CD8-positive, alpha-beta memory T cell (primary cell): ENCODE measurements around the gene ROM1. TPM values are rescaled to one million over a fixed set of nuclear protein-coding genes. Genes with fewer than 3 reads are reported as not detected.
A peak's percentile ranks its signal among the peaks of the same experiment; 100 is the strongest.

Experiments
- CTCF ChIA-PET: fragments of 350-600 bp; sonication (Branson Sonifier 250); formaldehyde crosslinking; loops from one replicate; lab custom pipeline; 2021; ENCODE audit warnings: antibody characterized with exemption; lab: Charles Lee
- POLR2A ChIA-PET: fragments of 350-600 bp; sonication (Branson Sonifier 250); formaldehyde crosslinking; loops from one replicate; lab custom pipeline; 2021; ENCODE audit warnings: antibody characterized with exemption; lab: Charles Lee
- DNase-seq, 5 donors: peaks; one replicate each; pipeline versions ENCODE4 v3.0.0 to v3.0.0-alpha.2; 2020 to 2022; ENCODE audit warnings: mixed read lengths in 1 of 5
- H3K27ac ChIP-seq: one replicate; pipeline ENCODE4 v1.7.0; 2013; ENCODE audit warnings: low read depth, mild to moderate bottlenecking, low read length, moderate library complexity
- H3K27me3 ChIP-seq: 2 replicates; pipeline ENCODE4 v1.7.0; 2013; ENCODE audit warnings: low read length, mild to moderate bottlenecking; ENCODE audit not compliant: insufficient read depth, poor library complexity, severe bottlenecking
- H3K36me3 ChIP-seq: 2 replicates; pipeline ENCODE4 v1.7.0; 2013; ENCODE audit warnings: mild to moderate bottlenecking, low read length, moderate library complexity; ENCODE audit not compliant: insufficient read depth
- H3K4me1 ChIP-seq: 2 replicates; pipeline ENCODE4 v1.7.0; 2013; ENCODE audit warnings: mild to moderate bottlenecking, low read length, moderate library complexity; ENCODE audit not compliant: insufficient read depth
- H3K4me3 ChIP-seq: 2 replicates; pipeline ENCODE4 v1.7.0; 2013; ENCODE audit warnings: mild to moderate bottlenecking, low read length
- H3K9me3 ChIP-seq: 2 replicates; pipeline ENCODE4 v1.7.0; 2013; ENCODE audit warnings: mild to moderate bottlenecking, low read length
- H3K27ac Mint-ChIP-seq, 8 donors: one replicate each; pipeline ENCODE4 v1.8.0; 2020 to 2021; ENCODE audit warnings: mixed read lengths in 8 of 8, mild to moderate bottlenecking in 6 of 8, inconsistent platforms in 3 of 8, moderate library complexity in 3 of 8
- H3K27me3 Mint-ChIP-seq, 2 donors: one replicate each; pipeline ENCODE4 v1.8.0; 2020 to 2021; ENCODE audit warnings: mixed read lengths in 2 of 2, mild to moderate bottlenecking in 1 of 2, moderate library complexity in 1 of 2
- H3K36me3 Mint-ChIP-seq, 3 donors: one replicate each; pipeline ENCODE4 v1.8.0; 2020 to 2021; ENCODE audit warnings: mixed read lengths in 3 of 3, inconsistent platforms in 1 of 3, mild to moderate bottlenecking in 1 of 3
- H3K4me1 Mint-ChIP-seq, 3 donors: one replicate each; pipeline ENCODE4 v1.8.0; 2020 to 2021; ENCODE audit warnings: mixed read lengths in 3 of 3, inconsistent platforms in 1 of 3, mild to moderate bottlenecking in 1 of 3
- H3K4me3 Mint-ChIP-seq, 7 donors: one replicate each; pipeline ENCODE4 v1.8.0; 2020 to 2021; ENCODE audit warnings: mixed read lengths in 7 of 7, mild to moderate bottlenecking in 6 of 7, moderate library complexity in 4 of 7, inconsistent platforms in 2 of 7
- H3K9me3 Mint-ChIP-seq, 5 donors: one replicate each; pipeline ENCODE4 v1.8.0; 2020 to 2022; ENCODE audit warnings: mixed read lengths in 5 of 5, mild to moderate bottlenecking in 3 of 5, moderate library complexity in 2 of 5, inconsistent platforms in 1 of 5
- polyA plus RNA-seq: library from polyadenylated mRNA; unstranded; fragments of 300-500 nt; fragmentation: Illumina TruSeq; gene quantifications from one replicate; pipeline ENCODE4 v1.2.3, GENCODE V29; 2021
- total RNA-seq, 2 experiments: library from RNA; stranded (reverse); gene quantifications; one replicate each; pipeline ENCODE4 v1.2.3, GENCODE V29; 2021

Gene ROM1
- total and polyA plus RNA-seq, 3 experiments from 2014 or later, result 1.7 to 5.3 (median 4.9) TPM

DNA sequence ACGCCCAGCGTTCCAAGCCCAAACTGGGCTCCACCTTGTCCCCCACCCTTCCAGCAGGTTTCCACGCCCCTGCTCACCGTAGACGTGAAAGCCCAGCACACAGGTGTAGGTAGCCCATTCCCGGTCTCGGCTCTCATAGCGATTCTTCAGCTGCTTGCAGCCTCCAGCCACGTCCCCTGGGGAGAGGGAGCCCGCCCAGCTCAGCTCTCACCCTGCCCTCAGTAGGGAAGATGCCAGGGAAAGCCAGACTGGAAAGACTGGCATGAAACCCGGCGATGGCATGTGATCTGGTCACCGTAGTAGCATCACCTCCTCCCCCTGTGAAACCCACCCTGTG, 10.0 kb upstream of the ROM1 start:
- peak overlapping the region in 7 of 8 donors; percentile 48 to 87 (median 82) for H3K27ac Mint-ChIP-seq
- peaks cover 44 to 67% (median 52%) of the 10 kb centered on the region in 3 donors for H3K4me1 Mint-ChIP-seq

DNA sequence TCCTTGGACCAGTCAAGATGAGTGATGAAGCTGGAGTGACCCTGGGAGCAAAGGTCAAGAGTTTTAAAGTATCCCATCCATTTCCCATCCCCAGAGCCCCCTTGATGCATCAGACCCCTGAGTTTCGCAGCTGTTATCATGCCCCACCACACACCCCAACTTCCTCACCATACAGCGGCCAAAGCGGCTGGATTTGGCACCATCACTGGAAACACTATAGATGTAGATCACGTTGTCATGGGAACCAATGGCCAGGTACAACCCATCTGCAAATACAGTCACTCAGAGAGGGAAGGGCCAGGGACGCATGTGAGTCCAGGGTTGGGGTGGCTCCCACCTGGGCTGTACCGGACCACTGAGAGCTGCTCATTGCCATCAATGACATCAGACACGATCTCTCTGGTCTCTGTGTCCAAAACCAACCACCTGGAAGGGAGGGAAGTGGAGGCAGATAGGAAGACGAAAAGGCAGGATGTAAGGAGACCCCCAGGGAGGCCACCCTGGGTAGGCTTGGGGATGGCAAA, 9.2 kb upstream of the ROM1 start:
- peaks cover 36 to 65% (median 47%) of the 10 kb centered on the region in 3 donors for H3K4me1 Mint-ChIP-seq
- H3K9me3 Mint-ChIP-seq, result no peaks in the 10 kb centered on the region
- peaks cover 11 to 80% (median 20%) of the 10 kb centered on the region in 3 donors for H3K36me3 Mint-ChIP-seq
- POLR2A ChIA-PET, result interaction anchor here (0.6 to 1.0 kb wide), 3 partner anchors 12 to 242 kb away, joined by 3 to 8 read pairs (median 3); partner anchors contain the start of gene TUT1
- Histone ChIP-seq H3K27me3 (no peaks in the 10 kb centered on the region), H3K4me3 (no peak overlapping the region), H3K9me3 (no peaks in the 10 kb centered on the region), H3K36me3 (peaks cover 38% of the 10 kb centered on the region), H3K4me1 (peaks cover 11% of the 10 kb centered on the region), H3K27ac (no peak overlapping the region)
- peak overlapping the region in 6 of 8 donors; percentile 5 to 87 (median 83) for H3K27ac Mint-ChIP-seq
- peaks cover 0 to 3% of the 10 kb centered on the region in 2 donors for H3K27me3 Mint-ChIP-seq
- H3K4me3 Mint-ChIP-seq, result peak overlapping the region in 6 of 7 donors; percentile 35 to 88 (median 74)
- CTCF ChIA-PET, result interaction anchor here (0.6 to 2.6 kb wide), 2 partner anchors 12 to 70 kb away, joined by 4 to 12 read pairs; partner anchors contain the start of gene TUT1
- DNase-seq, result no peak

More for the DNA sequence above, 10.0 kb upstream of the ROM1 start:
- H3K4me3 ChIP-seq, result no peak overlapping the region
- H3K4me1 ChIP-seq, result peaks cover 19% of the 10 kb centered on the region
- CTCF ChIA-PET, result interaction anchor here (2.6 kb wide), 1 partner anchor 11 kb away, joined by 12 read pairs; the partner anchor contains the start of gene TUT1
- POLR2A ChIA-PET, result interaction anchor here (0.6 to 2.6 kb wide), 3 partner anchors 9 to 242 kb away, joined by 3 to 24 read pairs (median 3); partner anchors contain the start of genes EML3, ROM1 and TUT1
- no peaks in the 10 kb centered on the region for H3K9me3 Mint-ChIP-seq
- H3K27ac ChIP-seq, result no peak overlapping the region
- peaks cover 16 to 82% (median 23%) of the 10 kb centered on the region in 3 donors for H3K36me3 Mint-ChIP-seq
- no peak for DNase-seq
- no peaks in the 10 kb centered on the region for H3K27me3 ChIP-seq
- peaks cover 0 to 5% of the 10 kb centered on the region in 2 donors for H3K27me3 Mint-ChIP-seq
- H3K36me3 ChIP-seq, result peaks cover 37% of the 10 kb centered on the region
- H3K4me3 Mint-ChIP-seq, result peak overlapping the region; percentile 35 to 88 (median 72)
- no peaks in the 10 kb centered on the region for H3K9me3 ChIP-seq

GRCh38 chr11:62604460-62605120, 8.5 kb upstream of the ROM1 start:
- POLR2A ChIA-PET, result interaction anchor here (0.6 kb wide), 1 partner anchor 19 kb away, joined by 8 read pairs; no protein-coding TSS in a partner anchor
- Mint-ChIP-seq H3K4me3 (no peak overlapping the region), H3K9me3 (no peaks in the 10 kb centered on the region), H3K27ac (peak overlapping the region in 3 of 8 donors; percentile 13 to 86 (median 64)), H3K36me3 (peaks cover 5 to 80% (median 18%) of the 10 kb centered on the region in 3 donors), H3K27me3 (peaks cover 0 to 3% of the 10 kb centered on the region in 2 donors), H3K4me1 (peaks cover 36 to 65% (median 43%) of the 10 kb centered on the region in 3 donors)
- CTCF ChIA-PET, result interaction anchor here (0.6 to 2.6 kb wide), 2 partner anchors 12 to 69 kb away, joined by 4 to 12 read pairs; partner anchors contain the start of gene TUT1
- no peak overlapping the region for H3K4me3 ChIP-seq
- no peaks in the 10 kb centered on the region for H3K27me3 ChIP-seq
- H3K9me3 ChIP-seq, result no peaks in the 10 kb centered on the region
- H3K27ac ChIP-seq, result no peak overlapping the region
- H3K4me1 ChIP-seq, result peaks cover 11% of the 10 kb centered on the region
- DNase-seq, result no peak
- H3K36me3 ChIP-seq, result peaks cover 44% of the 10 kb centered on the region

DNA sequence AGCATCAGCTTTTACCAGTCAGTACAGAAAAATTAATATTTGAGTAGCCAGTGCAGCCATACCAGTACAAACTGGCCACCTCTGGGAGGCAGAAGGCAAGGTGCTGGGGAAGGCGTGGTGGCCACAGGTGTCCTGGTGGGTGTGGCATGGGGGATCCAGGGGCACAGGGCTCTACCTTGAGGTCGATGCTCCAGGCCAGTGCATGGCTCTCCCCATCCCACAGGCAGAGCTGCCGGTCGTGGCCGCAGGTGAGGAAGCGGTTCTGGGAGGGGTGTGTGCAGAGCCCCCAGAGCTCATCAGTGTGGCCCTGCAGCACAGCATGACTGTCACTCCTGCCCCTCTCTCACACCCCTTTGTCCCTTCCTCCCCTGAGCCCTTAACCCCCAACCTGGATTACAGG, 7.6 kb upstream of the ROM1 start:
- Mint-ChIP-seq H3K4me1 (peaks cover 35 to 65% (median 40%) of the 10 kb centered on the region in 3 donors), H3K4me3 (peak overlapping the region in 1 of 7 donors; percentile 56), H3K27me3 (peaks cover 0 to 2% of the 10 kb centered on the region in 2 donors), H3K27ac (no peak overlapping the region), H3K9me3 (no peaks in the 10 kb centered on the region), H3K36me3 (peaks cover 5 to 80% (median 12%) of the 10 kb centered on the region in 3 donors)
- ChIA-PET CTCF (interaction anchor here (0.7 to 1.7 kb wide), 2 partner anchors 11 to 14 kb away, joined by 3 to 4 read pairs; no protein-coding TSS in a partner anchor), POLR2A (no interaction called here)
- Histone ChIP-seq H3K4me1 (peaks cover 11% of the 10 kb centered on the region), H3K27ac (no peak overlapping the region), H3K27me3 (no peaks in the 10 kb centered on the region), H3K4me3 (no peak overlapping the region), H3K9me3 (no peaks in the 10 kb centered on the region), H3K36me3 (peaks cover 48% of the 10 kb centered on the region)
- DNase-seq, result no peak

DNA sequence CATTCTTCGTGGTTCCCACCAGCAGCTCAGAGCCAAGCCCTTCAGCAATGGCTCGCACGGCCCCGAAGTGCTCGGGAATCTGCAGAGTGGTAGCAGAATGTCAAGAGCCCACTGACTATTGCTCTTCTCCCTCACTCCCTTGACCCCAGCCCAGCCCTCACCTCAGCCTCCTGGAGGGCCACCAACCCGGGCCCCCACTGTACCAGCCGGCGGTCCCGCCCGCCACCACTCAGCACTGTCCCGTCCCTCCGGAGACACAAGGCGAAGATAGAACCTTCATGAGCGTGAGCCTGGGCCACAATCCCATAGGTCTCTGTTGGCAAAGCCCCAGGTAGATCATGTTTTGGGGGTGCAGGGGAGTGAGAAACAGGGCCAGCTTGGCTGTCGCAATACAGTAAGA, 7.2 kb upstream of the ROM1 start:
- Histone ChIP-seq H3K4me3 (no peak overlapping the region), H3K4me1 (peaks cover 15% of the 10 kb centered on the region), H3K27ac (no peak overlapping the region), H3K9me3 (no peaks in the 10 kb centered on the region), H3K27me3 (no peaks in the 10 kb centered on the region), H3K36me3 (peaks cover 51% of the 10 kb centered on the region)
- ChIA-PET POLR2A (no interaction called here), CTCF (interaction anchor here (1.7 kb wide), 1 partner anchor 12 kb away, joined by 4 read pairs; no protein-coding TSS in a partner anchor)
- H3K9me3 Mint-ChIP-seq, result no peaks in the 10 kb centered on the region
- H3K27me3 Mint-ChIP-seq, result peaks cover 0 to 2% of the 10 kb centered on the region in 2 donors
- H3K4me1 Mint-ChIP-seq, result peaks cover 36 to 66% (median 41%) of the 10 kb centered on the region in 3 donors
- DNase-seq, result no peak
- peak overlapping the region in 1 of 7 donors; percentile 56 for H3K4me3 Mint-ChIP-seq
- no peak overlapping the region for H3K27ac Mint-ChIP-seq
- H3K36me3 Mint-ChIP-seq, result peaks cover 5 to 79% (median 12%) of the 10 kb centered on the region in 3 donors

DNA sequence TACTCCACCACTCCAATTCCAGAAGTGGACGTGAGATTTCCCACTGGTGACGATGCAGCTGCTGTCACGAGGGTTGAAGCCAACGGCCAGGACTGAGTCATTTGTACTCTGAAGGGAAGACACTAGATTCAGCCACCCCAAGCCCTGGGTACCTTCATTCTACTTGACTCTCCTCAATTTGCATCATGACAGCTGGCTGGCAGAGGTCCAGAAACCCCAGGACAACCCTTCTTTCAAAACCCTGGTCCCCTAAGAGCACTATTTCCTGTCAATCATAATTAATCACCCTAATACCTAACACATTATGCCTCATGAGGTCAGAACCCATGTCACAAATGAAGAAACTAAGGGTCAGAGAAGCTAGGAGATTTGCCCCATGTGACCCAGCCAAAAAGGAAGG, 5.3 kb upstream of the ROM1 start:
- peak overlapping the region in 1 of 7 donors; percentile 74 for H3K4me3 Mint-ChIP-seq
- Histone ChIP-seq H3K36me3 (peaks cover 51% of the 10 kb centered on the region), H3K9me3 (no peaks in the 10 kb centered on the region), H3K4me1 (peaks cover 25% of the 10 kb centered on the region), H3K27ac (no peak overlapping the region), H3K4me3 (no peak overlapping the region), H3K27me3 (no peaks in the 10 kb centered on the region)
- peak overlapping the region in 1 of 8 donors; percentile 49 for H3K27ac Mint-ChIP-seq
- H3K36me3 Mint-ChIP-seq, result peaks cover 5 to 74% (median 12%) of the 10 kb centered on the region in 3 donors
- no peaks in the 10 kb centered on the region for H3K27me3 Mint-ChIP-seq
- H3K9me3 Mint-ChIP-seq, result no peaks in the 10 kb centered on the region
- no peak for DNase-seq
- ChIA-PET POLR2A (interaction anchor here (0.8 kb wide), 1 partner anchor 15 kb away, joined by 3 read pairs; no protein-coding TSS in a partner anchor), CTCF (interaction anchor here (1.6 kb wide), 1 partner anchor 16 kb away, joined by 8 read pairs; the partner anchor contains the start of gene TUT1)
- peaks cover 40 to 71% (median 47%) of the 10 kb centered on the region in 3 donors for H3K4me1 Mint-ChIP-seq

- POLR2A ChIA-PET, result interaction anchor here (0.8 to 5.4 kb wide), 2 partner anchors 16 to 17 kb away, joined by 3 to 32 read pairs; partner anchors contain the start of gene TUT1
- H3K36me3 ChIP-seq, result peaks cover 46% of the 10 kb centered on the region
Measured at GRCh38 chr11:62608776-62609175, 4.3 kb upstream of the ROM1 start.

More at GRCh38 chr11:62608776-62609175, 4.3 kb upstream of the ROM1 start:
- CTCF ChIA-PET, result interaction anchor here (1.6 kb wide), 1 partner anchor 17 kb away, joined by 8 read pairs; the partner anchor contains the start of gene TUT1
- Mint-ChIP-seq H3K4me1 (peaks cover 37 to 67% (median 38%) of the 10 kb centered on the region in 3 donors), H3K36me3 (peaks cover 5 to 65% (median 7%) of the 10 kb centered on the region in 3 donors), H3K9me3 (no peaks in the 10 kb centered on the region), H3K27ac (peak overlapping the region in 4 of 8 donors; percentile 43 to 97 (median 62)), H3K27me3 (no peaks in the 10 kb centered on the region), H3K4me3 (peak overlapping the region in 3 of 7 donors; percentile 23 to 71 (median 58))
- H3K27ac ChIP-seq, result no peak overlapping the region
- H3K9me3 ChIP-seq, result no peaks in the 10 kb centered on the region
- H3K4me3 ChIP-seq, result no peak overlapping the region
- peaks cover 30% of the 10 kb centered on the region for H3K4me1 ChIP-seq
- no peaks in the 10 kb centered on the region for H3K27me3 ChIP-seq
- no peak for DNase-seq
